Panc1 (cell line): ENCODE measurements around the gene SPDEF.

Source experiments
- CTCF ChIP-seq: fragments of 450-650 bp; IDR thresholded peaks from 2 replicates; pipeline ENCODE4 v1.5.1; 2017; ENCODE audit warnings: mild to moderate bottlenecking
- POLR2AphosphoS5 ChIP-seq: IDR thresholded peaks from 2 replicates; pipeline ENCODE4 v1.6.1; 2012; ENCODE audit warnings: mild to moderate bottlenecking, low read depth, low read length, moderate library complexity
- REST ChIP-seq, 2 experiments: IDR thresholded peaks; 2 replicates each; pipeline ENCODE4 v1.6.1; 2011 to 2012; ENCODE audit warnings: low read depth in 2 of 2, control low read depth in 1 of 2, low read length in 1 of 2, mild to moderate bottlenecking in 1 of 2, moderate library complexity in 1 of 2; ENCODE audit not compliant: insufficient read depth in 1 of 2
- SIN3A ChIP-seq: IDR thresholded peaks from 2 replicates; pipeline ENCODE4 v1.6.1; 2012; ENCODE audit warnings: low read depth, mild to moderate bottlenecking, low read length, moderate library complexity, borderline replicate concordance; ENCODE audit not compliant: insufficient read depth
- TCF7L2 ChIP-seq: IDR thresholded peaks from 2 replicates; pipeline ENCODE4 v1.6.1; 2011; ENCODE audit warnings: mild to moderate bottlenecking, low read depth, low read length, inconsistent platforms

GRCh38 chr6:34509782-34510181 lies 46.3 kb downstream of the SPDEF start:
- TF ChIP-seq CTCF (no peak), REST (IDR thresholded peaks at IDR 0.05; ENCODE audit: insufficient read depth in 1 of 2, low read depth in 2 of 2, low read length in 1 of 2) (no peak), TCF7L2 (no peak), POLR2AphosphoS5 (no peak), SIN3A (no peak)
